ENCODE measurements around the gene HIRA. TPM values are rescaled to one million over a fixed set of nuclear protein-coding genes. Genes with fewer than 3 reads are reported as not detected.
A peak's percentile ranks its signal among the peaks of the same experiment; 100 is the strongest.

The HIRA gene
- total and polyA plus RNA-seq, 9 of the 15 experiments (the other 6 are each of a cell fraction or from before 2014, with no cell fraction given), result 0.96 to 132 (median 58.4) TPM

- TF ChIP-seq AFF4 (CRISPR knock-in tag; IDR thresholded peaks at IDR 0.05) (no peak), U2AF2 (optimal IDR thresholded peaks at IDR 0.05; ENCODE audit: low read depth, low read length) (no peak), STAG1 (CRISPR knock-in tag; IDR thresholded peaks at IDR 0.05; ENCODE audit: borderline replicate concordance) (no peak), SREBF1 (IDR thresholded peaks at IDR 0.05; ENCODE audit: borderline replicate concordance, low read depth, low read length) (no peak), HIVEP1 (CRISPR knock-in tag; IDR thresholded peaks at IDR 0.05) (no peak), ZNF695 (CRISPR knock-in tag; IDR thresholded peaks at IDR 0.05) (no peak), NFRKB (IDR thresholded peaks at IDR 0.05; ENCODE audit: low read depth) (0 out of 2 replicates have a peak, but pooled peaks have one; percentile 39), FOXK2 (conservative IDR thresholded peaks at IDR 0.05 in 1 of 2, IDR thresholded peaks at IDR 0.05 in 1 of 2; ENCODE audit: low read depth in 2 of 2) (peak; percentile 55 to 89; a peak in 3 of 4 replicates), ZNF3 (CRISPR knock-in tag; IDR thresholded peaks at IDR 0.05) (no peak), POLR2G (IDR thresholded peaks at IDR 0.05; ENCODE audit: low read depth, low read length) (no peak), ZNF232 (CRISPR knock-in tag; IDR thresholded peaks at IDR 0.05) (no peak), MYBL2 (IDR thresholded peaks at IDR 0.05; ENCODE audit: low read depth) (no peak), MYBL2 (CRISPR knock-in tag; IDR thresholded peaks at IDR 0.05; ENCODE audit: borderline replicate concordance) (no peak), RAD51 (IDR thresholded peaks at IDR 0.05; ENCODE audit: borderline replicate concordance, low read depth) (peak; percentile 67), SLC30A9 (CRISPR knock-in tag; IDR thresholded peaks at IDR 0.05) (no peak), NR3C1 (CRISPR knock-in tag; IDR thresholded peaks at IDR 0.05) (no peak), XRCC4 (IDR thresholded peaks at IDR 0.05; ENCODE audit: extremely low read depth, insufficient read depth, insufficient read length) (no peak), FUS (optimal IDR thresholded peaks at IDR 0.05; ENCODE audit: low read depth, low read length) (no peak), SMARCA4 (IDR thresholded peaks at IDR 0.05) (peak; percentile 97), EP400 (IDR thresholded peaks at IDR 0.05) (no peak), ARNT (IDR thresholded peaks at IDR 0.05) (peak; percentile 54 to 95; a peak in 3 of 4 replicates), SIN3B (IDR thresholded peaks at IDR 0.05; ENCODE audit: low read depth) (no peak), ZNF134 (CRISPR knock-in tag; conservative IDR thresholded peaks at IDR 0.05) (no peak), SIX5 (IDR thresholded peaks at IDR 0.05; ENCODE audit: borderline replicate concordance in 1 of 2, insufficient read depth in 1 of 2, low read depth in 1 of 2, low read length in 2 of 2) (no peak), HOXB6 (CRISPR knock-in tag; IDR thresholded peaks at IDR 0.05; ENCODE audit: borderline replicate concordance) (no peak), ZNF785 (CRISPR knock-in tag; IDR thresholded peaks at IDR 0.05) (no peak)
Measured at GRCh38 chr22:19419086-19419463, 12.5 kb downstream of the HIRA start (continued).
